HG03175 (cell line): ENCODE data around the gene UBE4B.
A peak's percentile ranks its signal among the peaks of the same experiment; 100 is the strongest.
"Not testable (repeated sequence)": the region's sequence is repeated elsewhere in the genome, so short reads cannot be mapped to it uniquely, and the experiment has no call there.

Source experiments
- ATAC-seq: cut with Tn5 transposase; IDR thresholded peaks from one replicate; pipeline ENCODE4 v1.9.1; 2021; ENCODE audit warnings: mild to moderate bottlenecking, moderate library complexity; ENCODE audit not compliant: unreplicated experiment

Gene UBE4B

DNA sequence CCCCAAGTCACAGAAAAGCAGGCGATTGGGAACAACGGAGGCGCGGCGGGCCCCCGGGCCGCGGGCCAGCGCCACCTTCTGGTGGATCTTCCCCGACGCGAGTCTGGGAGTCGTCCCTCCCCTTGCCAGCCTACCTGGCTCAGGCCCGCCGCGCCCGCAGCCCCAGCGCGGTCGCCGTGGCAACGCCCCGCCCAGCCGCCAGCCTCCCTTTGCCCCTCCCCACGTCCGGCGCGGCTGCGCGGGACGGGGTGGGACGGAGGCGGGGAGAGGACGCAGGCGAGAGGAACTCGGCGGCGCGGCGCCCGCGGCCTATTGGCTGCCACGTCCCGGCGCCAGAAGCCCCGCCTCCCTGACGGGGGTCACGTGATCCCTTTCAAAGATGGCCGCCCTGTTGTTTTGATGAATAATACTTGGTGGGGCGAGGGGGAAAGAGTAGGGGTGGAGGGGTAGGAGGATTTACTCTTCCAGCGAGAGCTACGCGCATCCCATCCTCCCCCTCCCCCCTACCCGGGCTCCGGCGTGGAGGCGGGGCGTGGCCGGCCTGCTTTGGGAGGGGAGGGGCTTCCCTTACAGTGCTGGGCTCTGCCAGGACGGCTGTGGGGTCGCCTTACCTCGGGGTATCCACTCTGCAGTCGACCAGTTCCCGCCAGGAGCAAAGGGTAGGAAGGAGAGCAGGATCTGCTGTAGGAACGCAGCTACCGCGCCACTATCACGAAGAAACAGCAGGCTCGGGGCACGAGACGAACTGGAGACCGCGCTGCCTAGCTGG lies at the start of gene UBE4B:
TSS of gene UBE4B (plus strand) at position 369 of the 769 bp plus-strand sequence. CDS start 713 bp downstream, outside the sequence.
- peak; percentile 95 for ATAC-seq

DNA sequence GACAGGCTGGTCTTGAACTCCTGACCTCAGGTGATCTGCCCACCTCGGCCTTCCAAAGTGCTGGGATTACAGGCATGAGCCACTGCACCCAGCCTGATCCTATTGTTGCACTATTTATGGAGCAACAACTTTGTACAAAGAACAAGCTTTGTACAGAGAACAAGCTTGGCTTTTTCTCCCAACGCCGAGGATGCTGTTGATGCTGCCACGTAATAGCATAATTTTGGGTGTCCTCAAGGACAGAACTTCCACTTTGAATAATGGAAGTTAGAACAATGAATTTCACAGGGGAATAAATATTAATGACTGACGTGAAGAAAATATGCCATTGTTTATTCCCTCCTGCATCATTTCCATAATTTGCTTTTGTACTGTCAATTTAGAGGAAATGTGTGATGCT lies 48.5 kb upstream of the UBE4B start:
- no peak for ATAC-seq

DNA sequence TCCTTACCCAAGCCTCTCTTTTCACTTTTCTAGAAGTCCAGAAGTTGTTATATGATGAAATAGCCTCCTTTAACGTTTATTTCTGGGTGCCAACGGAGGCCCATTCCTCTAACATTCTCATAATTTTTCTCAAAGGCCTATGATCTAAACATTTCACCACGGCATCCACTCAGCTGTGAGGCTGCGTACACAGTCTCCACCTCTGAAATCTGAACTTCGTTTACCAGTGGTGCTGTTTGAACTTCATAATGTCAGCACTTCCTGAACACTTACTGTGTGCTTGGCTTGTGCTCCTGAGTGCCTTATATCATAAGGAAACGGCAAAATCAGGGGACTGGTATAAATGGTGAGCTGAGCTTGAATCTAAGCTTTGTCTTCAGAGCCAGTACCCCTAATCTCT lies 47.8 kb upstream of the UBE4B start:
- no peak for ATAC-seq

DNA sequence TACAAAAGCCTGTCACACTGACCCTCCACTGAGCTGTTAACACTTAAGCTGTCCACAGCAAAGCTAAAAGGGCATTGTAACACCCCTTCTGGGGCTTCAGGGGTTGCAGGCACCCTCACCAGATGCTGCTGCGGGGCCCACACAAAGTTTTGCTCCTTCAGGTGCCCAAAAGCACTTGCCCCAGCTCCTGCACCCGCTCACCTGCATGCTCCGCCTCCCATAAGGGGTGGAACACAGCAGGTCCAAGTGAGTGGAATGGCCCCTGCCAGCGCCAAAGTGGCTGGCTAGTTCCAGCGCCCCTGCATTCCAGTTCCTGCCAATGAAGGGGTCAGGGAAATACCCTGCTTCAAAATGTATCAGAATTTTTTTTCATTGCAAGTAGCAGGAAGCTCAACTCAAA lies 43.0 kb upstream of the UBE4B start:
- ATAC-seq: no peak

DNA sequence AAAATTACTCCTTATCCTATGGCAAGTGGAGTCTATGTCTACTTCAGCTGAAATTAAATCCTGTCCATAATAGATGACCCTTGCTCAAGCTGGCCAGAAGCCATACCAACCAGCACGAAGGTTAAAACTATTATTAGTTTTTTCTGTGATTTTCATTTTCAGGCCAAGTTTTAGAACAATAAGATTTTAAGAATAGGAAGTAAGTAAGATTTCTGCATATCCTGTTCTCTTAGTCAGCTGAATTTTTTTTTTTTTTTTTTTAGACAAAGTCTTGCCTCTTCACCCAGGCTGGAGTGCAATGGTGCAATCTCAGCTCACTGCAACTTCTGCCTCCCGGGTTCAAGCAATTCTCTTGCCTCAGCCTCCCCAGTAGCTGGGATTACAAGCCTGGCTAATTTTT lies 41.8 kb upstream of the UBE4B start:
- ATAC-seq: no peak

DNA sequence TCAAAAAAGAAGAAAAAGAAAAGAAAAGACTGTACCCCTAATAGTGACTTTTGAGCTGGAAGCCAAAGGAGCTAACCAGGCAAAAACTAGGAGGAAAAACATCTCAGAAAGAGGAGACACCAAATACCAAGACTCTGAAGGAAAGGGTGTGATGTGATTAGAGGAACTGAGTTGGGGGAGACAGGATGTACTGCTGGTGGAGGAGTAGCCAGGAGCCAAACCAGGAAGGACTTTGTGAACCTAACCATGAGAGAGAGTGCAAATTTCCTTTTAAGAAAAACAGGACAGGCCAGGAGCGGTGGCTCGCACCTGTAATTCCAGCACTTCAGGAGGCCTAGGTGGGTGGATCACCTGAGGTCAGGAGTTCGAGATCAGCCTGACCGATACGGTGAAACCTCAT lies 39.8 kb upstream of the UBE4B start:
- ATAC-seq: no peak

DNA sequence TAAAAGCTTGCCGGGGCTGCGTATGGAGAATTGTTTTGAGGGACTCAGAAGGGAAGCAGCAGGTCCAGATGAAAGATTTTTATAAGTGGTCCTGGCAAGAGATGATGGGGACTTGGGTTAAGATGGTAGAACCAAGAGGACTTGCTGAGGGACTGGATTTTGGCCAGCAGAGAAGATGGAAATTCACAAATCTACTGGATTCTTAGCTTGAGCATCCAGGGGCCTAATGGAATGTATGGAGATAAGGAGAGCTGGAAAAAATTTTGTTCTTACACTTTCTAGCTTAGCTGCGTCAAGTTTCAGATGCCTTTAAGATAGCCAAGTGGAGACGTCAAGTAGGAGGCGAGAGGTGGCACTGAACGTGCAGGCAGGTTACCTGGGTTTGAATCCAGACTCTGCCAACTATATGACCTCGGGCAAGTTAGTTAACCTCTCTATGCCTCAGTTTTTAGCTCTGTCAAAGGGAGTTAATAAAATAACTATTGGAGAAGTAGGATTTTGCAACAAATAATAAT lies 39.1 kb upstream of the UBE4B start:
- no peak for ATAC-seq

DNA sequence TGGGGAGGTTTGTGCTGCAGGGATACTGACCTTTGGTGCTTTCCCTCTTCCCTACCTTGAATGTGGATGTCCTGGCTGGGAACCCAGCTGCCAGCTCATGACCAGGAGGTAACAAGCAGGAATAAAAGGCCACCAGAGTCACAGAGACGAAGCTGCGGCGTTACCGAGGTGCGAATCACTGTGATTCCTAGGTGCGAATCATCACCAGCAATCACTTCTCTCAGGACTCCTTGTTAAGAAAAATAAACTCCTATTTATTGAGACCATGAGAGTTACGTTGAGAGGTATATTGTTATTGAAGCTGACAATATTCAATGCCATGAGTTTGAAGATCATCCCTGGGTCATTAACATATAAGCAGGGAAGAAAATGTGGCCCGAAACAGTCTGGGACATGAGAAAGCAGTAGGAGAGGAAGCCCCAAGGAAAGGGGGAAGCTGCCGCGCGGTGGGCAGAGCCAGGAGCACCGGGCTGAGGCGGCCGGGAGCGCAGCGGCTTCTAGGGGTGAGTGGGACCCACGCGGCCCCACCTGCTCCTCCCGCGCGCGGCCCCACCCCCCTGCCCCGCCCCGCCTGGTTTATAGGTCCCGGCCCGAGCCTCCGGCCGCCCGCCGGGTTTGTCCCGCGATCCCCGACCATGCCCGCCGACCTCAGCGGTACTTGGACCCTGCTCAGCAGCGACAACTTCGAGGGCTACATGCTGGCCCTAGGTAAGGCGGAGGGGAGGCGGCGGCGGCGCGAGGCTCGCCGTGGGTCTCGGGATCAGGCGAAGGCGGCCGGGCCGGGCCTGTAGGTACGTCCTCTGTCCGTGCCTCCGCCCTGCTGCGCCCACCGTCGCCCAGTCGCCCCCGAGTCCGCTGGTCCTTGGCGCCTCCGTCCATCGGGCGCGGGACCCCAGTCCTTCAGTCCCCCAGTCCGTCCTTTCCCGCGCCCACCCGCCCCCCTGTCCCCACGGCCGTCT lies 35.9 kb upstream of the UBE4B start, which contains the start of gene RBP7:
TSS of gene RBP7 (plus strand) at position 605 of the 959 bp plus-strand sequence. CDS start at position 636, 31 bp downstream.
- no peak for ATAC-seq

DNA sequence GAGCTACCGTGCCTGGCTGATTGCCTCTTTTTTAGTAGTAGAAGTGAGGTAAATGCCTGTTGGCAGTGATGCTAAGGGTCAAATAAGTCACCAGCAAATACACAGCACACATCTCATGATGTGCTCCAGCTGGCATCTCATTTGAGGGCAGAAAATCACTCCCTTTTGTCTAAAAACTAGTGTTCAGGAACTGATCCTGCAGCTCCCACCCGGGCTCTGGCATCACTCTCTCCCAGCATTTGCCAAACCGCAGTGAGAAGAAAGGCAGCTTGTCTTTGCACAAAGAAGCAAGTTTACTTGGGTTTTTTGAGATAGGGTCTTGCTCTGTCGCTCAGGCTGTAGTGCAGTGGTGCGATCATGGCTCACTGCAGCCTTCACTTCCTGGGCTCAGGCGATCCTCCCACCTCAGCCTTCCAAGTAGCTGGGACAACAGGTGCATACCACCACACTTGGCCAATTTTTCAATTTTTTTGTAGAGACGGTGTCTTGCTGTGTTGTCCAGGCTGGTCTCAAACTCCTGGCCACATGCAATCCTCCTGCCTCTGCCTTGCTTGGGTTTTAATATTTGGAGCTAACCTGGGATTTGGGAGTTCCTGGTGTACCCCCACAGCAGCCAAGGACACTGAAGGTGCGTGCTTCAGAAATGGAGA lies 31.6 kb upstream of the UBE4B start:
- no peak for ATAC-seq

DNA sequence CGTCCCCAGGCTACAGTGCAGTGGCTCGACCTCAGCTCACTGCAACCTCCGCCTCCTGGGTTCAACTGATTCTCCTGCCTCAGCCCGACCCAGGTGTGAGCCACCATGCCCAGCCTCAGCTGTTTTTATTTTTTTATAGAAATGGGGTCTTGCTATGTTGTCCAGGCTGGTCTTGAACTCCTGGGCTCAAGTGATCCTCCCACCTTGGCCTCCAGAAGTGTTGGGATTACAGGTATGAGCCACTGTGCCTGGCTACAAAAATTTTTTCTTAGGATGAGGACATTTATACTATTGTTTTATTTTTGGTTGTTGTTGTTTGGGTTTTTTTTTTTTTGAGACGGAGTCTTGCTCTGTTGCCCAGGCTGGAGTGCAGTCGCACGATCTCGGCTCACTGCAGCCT lies 27.5 kb upstream of the UBE4B start:
- not testable (repeated sequence) for ATAC-seq

DNA sequence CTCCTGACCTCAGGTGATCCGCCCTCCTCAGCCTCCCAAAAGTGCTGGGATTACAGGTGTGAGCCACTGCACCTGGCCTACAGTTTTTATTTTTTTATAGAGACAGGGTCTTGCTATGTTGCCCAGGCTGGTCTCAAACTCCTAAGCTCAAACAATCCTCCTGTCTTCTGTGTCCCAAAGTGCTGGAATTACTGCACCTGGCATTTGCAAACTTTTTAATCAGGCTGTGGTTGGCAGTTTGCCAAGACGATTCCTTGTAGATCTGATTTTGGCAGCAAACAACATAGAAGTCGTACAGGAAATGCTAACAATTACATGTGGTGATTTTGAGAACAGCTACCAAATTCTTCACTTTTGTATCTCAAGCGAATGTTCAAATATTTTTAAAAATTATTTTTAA lies 25.6 kb upstream of the UBE4B start:
- ATAC-seq: no peak

DNA sequence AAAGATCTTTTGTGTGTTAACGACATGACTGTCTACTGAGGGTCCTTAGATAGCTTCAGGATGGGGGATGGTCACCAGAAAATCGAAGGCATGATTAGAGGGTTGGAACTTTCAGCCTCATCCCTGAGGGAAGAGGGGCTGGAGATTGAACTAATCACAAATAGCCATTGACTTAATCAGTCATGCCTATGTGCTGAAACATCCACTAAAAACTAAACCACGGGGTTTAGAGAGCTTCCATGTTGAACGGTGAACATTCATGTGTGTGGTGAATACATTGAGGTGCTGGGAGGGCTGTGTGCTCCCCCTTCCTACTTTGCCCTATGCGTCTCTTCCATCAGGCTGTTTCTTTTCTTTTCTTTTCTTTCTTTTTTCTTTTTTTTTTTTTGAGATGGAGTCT lies 18.7 kb upstream of the UBE4B start:
- no peak for ATAC-seq

DNA sequence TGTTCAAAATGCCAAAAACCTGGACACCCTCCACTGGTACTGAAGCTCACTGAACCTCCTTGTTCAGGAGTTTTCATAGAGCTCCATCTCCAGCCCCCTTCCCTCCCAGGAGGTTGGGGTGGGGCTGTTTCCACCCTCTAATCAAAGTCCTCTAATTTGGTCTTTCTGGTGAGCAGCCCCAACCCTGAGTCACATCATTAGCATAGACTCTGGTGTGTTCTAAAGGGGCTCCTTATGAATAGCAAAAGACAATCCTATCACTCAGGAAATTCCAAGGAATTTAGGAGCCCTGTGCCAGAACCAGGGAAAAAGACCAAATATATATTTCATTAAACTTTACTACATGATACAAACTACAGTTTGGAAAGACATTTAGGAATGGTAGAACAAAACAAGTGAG lies 13.2 kb upstream of the UBE4B start:
- ATAC-seq: no peak

DNA sequence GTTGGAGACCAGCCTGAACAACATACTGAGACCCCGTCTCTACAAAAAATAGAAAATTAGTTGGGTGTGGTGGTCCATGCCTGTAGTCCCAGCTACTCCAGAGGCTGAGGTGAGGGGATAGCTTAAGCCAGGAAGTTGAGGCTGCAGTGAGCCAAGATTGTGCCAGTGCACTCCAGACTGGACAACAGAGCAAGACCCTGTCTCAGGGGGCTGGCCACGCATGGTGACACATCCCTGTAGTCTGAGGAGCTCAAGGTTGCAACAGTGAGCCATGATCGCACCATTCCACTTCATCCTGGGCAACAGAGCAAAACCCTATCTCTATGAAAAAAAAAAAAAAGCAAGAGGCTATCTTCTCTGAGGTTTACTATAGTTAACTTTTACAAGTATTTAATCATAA lies 12.7 kb upstream of the UBE4B start:
- no peak for ATAC-seq

DNA sequence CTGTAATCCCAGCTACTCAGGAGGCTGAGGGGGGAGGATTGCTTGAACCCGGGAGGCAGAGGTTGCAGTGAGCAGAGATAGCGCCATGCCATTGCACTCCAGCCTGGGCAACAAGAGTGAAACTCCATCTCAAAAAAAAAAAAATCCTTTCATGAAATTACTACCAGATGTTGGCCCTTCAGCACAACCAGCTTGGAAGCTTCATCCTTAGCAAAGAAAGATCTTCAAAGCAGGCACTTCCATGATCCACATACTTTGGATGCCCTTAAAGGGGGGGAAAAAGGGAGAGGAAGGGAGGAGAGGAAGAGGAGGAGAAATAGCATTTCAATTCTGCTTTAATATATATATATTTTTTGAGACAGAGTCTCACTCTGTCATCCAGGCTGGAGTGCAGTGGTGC lies 12.1 kb upstream of the UBE4B start:
- not testable (repeated sequence) for ATAC-seq

DNA sequence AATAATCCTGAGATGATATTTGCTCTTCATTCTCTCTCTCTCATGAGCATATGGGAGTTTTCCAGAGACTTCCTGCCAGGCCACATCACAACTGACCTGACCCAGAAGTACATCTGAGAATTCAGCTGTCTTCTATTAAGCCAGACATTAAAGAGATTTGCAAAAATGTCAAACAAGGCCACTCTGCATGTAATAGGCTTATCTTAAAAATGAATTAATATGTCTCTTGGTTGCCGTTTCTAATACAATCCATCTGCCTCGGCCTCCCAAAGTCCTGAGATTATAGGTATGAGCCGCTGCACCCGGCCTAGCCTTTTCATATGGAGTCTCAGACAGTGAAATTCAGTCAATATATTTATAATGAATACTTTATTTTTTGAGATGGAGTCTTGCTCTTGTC lies 10.8 kb upstream of the UBE4B start:
- not testable (repeated sequence) for ATAC-seq

DNA sequence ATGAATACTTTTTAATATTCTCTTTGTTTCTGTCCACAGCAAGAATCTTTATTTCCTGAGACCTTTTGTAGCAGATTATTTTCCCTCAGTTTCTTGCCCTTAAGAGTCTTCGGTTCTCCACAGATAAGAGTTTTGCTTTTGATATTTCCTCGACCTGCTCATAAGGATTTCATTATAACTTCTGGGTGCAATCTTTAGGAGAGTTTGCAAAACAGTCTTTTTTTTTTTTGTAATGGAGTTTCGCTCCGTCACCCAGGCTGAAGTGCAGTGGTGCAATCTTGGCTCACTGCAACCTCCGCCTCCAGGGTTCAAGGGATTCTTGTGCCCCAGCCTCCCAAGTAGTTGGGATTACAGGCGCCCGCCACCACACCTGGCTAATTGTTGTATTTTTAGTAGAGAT lies 10.1 kb upstream of the UBE4B start:
- no peak for ATAC-seq

DNA sequence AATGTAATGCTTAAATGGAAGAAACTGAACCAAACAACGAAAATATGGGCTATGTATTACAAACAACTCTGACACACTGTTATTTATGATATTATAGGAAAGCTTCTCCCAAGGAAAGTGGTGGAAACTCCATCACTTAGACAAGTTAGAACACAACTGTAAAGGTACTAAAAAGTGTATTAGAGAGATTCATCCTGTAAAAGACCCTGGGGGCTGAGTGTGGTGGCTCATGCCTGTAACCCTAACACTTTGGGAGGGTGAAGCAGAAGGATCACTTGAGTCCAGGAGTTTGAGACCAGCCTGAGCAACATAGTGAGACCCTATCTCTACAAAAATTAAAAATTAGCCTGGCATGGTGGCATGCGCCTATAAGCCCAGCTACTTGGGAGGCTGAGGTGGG lies 7.4 kb upstream of the UBE4B start:
- no peak for ATAC-seq

DNA sequence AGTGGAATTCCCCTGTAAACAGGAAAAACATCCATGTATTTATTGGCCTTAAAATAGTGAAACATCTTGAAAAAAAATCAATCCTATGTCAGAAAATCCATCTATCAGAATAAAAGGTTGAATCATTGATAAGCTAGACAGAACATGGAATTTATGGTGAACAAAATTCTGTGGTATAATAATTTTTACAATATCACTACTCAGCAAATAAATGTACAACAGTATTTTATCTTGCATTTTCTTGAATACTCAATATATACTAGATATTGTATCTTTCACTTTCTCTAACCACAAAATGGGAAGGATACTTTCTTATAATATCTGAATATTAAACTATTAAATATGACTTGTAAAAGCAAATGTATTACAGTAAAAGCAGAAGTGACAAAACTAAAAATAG lies 5.7 kb upstream of the UBE4B start:
- no peak for ATAC-seq

DNA sequence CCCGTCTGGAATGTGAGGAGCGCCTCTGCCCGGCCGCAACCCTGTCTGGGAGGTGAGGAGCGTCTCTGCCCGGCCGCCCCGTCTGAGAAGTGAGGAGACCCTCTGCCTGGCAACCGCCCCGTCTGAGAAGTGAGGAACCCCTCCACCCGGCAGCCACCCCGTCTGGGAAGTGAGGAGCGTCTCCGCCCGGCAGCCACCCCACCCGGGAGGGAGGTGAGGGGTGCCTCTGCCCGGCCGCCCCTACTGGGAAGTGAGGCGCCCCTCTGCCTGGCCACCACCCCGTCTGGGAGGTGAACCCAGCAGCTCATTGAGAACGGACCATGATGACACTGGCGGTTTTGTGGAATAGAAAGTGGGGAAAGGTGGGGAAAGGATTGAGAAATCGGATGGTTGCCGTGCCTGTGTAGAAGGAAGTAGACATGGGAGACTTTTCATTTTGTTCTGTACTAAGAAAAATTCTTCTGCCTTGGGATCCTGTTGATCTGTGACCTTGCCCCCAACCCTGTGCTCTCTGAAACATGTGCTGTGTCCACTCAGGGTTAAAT lies 3.7 kb upstream of the UBE4B start:
- ATAC-seq: not testable (repeated sequence)

DNA sequence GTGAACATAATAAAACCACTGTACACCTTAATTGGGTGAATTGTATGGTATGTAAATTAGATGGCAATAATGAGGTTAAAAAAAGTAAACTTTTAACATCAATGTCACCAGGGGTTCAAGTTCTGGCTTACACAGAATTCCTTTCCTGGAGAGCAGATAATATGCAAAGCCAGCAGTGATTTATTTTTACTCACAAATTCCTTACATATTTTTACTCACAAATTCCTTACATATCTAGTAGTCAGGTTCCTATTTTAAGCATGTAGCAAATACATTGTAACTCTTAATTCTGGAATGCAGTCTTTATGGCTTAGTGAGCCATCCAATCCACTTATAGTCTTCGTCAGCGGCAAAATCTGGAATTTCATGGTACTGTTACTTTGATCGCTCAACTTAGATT lies 1.3 kb upstream of the UBE4B start:
- ATAC-seq: no peak
